GM12874 (cell line): ENCODE results near the gene METTL25B.

Experiments
- TF ChIP-seq, protein P1 (sequence below): IDR thresholded peaks from 2 replicates; pipeline ENCODE4 v1.5.1; 2011; ENCODE audit warnings: low read depth, mild to moderate bottlenecking, control low read depth, low read length, moderate library complexity; ENCODE audit not compliant: insufficient read depth

The METTL25B gene

DNA sequence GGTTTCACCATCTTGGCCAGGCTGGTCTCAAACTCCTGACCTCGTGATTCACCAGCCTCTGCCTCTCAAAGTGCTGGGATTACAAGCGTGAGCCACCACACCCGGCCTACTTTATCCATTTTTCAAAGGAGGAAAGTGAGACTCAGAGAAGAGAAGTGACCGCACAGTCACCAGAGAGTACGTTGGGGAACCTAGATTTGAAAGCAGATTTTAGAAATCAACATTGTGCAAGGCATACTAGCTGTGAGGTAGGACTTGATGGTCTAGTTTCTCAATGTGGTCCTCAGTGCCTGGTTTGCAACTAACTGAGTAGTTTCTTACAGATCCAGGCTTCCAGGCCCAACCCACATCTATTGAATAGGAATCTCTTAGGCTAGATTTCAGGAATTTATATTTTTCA is 37.4 kb downstream of the METTL25B start:
- TF ChIP-seq, protein P1, sequence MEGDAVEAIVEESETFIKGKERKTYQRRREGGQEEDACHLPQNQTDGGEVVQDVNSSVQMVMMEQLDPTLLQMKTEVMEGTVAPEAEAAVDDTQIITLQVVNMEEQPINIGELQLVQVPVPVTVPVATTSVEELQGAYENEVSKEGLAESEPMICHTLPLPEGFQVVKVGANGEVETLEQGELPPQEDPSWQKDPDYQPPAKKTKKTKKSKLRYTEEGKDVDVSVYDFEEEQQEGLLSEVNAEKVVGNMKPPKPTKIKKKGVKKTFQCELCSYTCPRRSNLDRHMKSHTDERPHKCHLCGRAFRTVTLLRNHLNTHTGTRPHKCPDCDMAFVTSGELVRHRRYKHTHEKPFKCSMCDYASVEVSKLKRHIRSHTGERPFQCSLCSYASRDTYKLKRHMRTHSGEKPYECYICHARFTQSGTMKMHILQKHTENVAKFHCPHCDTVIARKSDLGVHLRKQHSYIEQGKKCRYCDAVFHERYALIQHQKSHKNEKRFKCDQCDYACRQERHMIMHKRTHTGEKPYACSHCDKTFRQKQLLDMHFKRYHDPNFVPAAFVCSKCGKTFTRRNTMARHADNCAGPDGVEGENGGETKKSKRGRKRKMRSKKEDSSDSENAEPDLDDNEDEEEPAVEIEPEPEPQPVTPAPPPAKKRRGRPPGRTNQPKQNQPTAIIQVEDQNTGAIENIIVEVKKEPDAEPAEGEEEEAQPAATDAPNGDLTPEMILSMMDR: no peak

DNA sequence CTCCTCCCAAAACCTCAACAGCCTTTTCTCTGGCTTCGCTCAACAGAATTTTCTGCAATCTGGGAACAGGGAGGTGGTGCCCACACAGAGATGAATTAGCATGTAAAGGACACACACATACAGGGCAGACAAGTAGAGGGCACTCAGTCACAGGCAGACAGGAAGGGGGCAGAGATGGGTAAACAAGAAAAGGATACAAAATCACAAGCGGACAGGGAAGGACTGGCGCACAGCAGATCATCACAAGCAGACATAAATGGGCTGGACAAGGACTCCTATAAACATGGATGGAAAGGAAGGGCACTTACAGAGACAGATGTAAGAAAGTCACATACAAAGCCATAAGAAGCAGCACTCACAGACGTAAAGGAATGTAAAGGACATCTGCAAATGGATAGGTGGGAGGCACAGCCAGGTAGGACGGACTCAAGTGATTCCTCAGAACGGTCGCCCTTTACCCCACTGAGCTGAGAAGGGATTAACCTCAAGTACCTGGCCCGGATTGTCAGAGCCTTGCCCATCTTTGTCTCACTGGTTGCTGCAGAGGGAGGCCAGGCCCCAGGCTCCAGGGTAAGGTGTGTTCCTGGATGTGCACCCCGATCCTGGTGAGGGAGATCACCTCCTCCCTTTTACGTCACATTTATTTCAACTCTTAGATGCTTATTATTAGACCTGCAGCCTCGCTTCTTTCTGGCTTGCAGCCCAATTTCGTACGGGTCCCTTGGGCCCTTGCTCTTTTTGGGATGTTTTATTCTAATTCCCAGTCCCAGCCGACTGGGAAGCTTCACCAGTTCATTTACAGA is 38.2 kb downstream of the METTL25B start:
- TF ChIP-seq, protein P1: no peak

DNA sequence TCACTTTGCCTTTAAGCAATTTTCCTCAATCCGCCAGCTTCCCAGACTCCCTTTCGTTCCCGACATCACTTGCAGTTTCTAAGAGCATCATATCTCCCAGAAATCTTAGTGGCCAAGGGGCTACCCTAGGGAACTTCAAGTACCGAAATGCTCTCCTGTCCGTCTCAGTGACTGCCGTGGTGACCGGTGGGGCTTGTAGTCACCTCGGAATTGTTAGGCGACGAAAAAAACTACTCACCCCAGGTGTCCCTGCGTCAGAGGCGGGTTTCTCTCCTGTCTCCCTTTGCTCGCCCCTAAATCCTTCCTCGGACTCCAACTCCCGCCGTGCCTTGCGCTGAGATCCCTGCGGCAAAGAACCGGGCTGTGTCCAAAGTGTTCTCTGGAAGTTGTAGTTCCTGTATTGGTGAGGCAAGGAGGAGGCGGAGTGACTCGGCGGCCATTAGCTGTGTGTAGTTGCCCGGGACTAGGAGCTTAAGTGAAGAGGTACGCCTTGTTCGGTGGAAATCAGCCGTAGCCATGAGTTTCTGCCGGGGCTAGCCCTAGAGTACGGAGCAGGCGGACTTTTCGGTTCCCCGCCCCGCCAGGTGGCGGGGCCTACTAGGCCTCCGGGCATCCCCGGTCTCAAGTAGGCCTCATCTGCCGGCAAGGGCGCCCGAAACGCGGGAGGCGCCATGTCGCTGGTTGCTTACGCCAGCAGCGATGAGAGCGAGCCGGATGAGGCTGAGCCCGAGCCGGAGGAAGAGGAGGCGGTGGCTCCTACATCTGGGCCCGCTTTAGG is 39.0 kb downstream of the METTL25B start, which contains the start of gene PRCC:
PRCC (plus strand) TSS at position 435 of the 778 bp plus-strand sequence; CDS start at position 672, 237 bp downstream.
- TF ChIP-seq, protein P1: no peak

DNA sequence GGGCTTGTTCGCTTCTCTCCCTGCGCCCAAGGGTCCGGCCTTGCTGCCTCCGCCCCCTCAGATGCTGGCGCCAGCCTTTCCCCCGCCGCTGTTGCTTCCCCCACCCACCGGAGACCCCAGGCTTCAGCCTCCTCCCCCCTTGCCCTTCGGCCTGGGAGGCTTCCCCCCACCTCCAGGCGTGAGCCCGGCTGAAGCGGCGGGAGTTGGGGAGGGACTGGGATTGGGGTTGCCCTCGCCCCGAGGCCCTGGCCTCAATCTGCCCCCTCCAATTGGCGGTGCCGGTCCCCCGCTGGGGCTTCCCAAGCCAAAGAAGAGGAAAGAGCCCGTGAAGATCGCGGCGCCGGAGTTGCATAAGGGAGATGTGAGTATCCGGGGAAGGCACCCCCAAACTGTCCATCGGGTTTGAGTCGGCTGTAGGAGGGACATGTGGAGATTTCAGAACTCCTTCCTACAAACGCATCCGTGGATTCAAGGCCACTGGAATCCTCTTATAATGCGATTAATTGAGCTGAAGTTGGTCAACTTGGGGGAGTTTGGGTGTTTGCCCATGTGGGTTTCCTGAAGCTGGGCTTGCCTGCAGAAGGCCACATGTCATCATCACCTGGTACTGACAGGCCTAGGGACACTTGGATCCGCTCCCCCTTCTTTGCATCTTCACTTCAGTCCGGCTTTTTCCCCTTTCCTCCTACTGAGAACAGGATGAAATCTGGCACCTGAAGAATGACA is 39.8 kb downstream of the METTL25B start:
- TF ChIP-seq, protein P1: no peak

DNA sequence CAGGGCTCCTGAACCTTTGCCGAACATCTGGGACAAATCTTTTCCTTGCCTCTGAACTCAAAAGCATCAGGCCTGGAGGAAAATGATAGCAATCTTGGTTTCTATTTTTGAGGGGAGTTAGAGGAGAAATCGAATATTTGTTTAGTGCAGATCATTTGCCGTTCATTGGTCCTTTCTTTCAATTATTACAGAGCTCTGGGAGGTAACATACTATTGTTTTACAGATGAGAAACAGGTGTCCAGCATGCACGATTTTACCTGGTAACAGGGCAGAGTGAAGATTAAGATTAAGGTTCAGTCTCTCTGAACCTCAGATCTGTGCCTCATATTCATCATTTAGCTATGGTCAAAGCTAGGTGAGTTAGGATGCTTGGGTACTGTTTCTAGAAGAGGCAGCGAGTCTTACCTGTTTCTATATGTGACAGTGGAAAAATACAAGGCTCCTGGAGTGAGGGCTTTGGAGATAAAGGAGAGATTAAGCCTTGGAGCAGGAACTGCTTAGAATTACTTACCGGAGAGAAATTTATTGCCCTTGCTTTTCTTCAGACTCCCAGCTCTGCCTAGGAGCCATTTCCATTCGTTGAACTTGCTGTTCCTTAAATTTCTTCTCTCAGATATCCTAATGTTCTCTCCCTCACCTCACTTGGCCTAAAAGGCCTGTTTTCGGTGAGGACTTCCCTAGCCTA is 40.5 kb downstream of the METTL25B start:
- TF ChIP-seq, protein P1: no peak

DNA sequence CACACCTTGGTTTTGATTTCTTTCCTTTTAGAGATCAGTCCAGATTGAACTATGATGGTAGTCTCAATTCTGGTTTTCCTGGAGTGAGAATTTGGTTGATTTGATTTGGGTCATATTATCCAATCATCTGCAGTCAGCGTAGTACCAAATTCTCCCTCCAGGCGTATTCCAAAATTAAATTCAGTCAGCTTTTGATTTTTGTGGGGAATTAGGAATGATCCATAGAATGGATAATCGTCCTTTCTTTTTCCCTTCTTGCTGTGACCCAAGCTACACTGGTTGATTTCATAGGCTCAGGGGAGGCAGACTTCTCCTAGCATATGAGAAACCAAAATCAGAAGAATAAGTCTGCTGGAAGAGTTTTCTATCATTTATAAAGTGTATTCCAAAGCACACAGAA is 44.0 kb downstream of the METTL25B start:
- TF ChIP-seq, protein P1: no peak
